T-helper 1 cell treated with Interleukin-12 subunit alpha and Interleukin-12 subunit beta and Interleukin-4 antibody, amounts not matched to agents 30 ng/mL and 1 ng/mL, for 36 hours (primary cell): ENCODE data around the gene SIMC1. TPM values are rescaled to one million over a fixed set of nuclear protein-coding genes. Genes with fewer than 3 reads are reported as not detected.

Source experiments
- intact Hi-C: fragments of 100-400 bp; cut with micrococcal nuclease; formaldehyde crosslinking; loops from one replicate; pipeline ENCODE4 v1.15.1; 2024
- total RNA-seq: library from RNA; stranded (reverse); gene quantifications from 2 replicates; pipeline ENCODE4 v1.2.3, GENCODE V29; 2022

Gene SIMC1
- total RNA-seq, 1 donor from 2014 or later = 35.8 TPM

GRCh38 chr5:176386491-176386890, 148.3 kb downstream of the SIMC1 start:
- intact Hi-C loops = loop anchor here (5.0 to 10.0 kb wide), 5 partner anchors 854 to 1818 kb away; partner anchors contain the start of genes HNRNPAB, MXD3, NHP2 and TMED9

- intact Hi-C loops = loop anchor here (5.0 to 10.0 kb wide), 5 partner anchors 855 to 1817 kb away; partner anchors contain the start of genes HNRNPAB, MXD3, NHP2 and TMED9
These were observed 149.2 kb downstream of the SIMC1 start for GRCh38 chr5:176387384-176387925.

DNA sequence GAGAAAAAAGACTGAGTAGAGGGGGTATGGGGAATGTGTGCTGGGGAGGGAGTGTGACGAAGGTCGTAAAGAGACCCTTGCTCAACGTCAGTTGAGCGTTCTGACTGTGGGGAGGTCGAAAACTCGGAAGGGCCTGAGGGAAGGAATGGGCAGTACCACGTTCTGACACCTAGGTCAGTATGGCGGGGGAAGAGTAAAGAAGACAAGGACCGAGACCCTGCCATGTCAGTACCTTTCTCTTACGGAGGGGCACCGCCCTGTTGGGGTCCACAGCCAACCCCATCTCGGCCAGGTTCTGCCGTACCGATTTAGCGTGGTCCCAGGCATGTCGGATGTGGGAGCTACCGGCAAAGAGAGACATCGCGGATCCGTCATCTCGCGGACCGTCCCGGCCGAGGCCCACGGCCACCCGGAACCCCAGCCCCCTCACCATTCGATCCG, 149.8 kb downstream of the SIMC1 start:
- intact Hi-C loops = loop anchor here (1.0 to 10.0 kb wide), 14 partner anchors 23 to 1817 kb away; partner anchors contain the start of genes ARL10, FAF2, HNRNPAB and KIAA1191

DNA sequence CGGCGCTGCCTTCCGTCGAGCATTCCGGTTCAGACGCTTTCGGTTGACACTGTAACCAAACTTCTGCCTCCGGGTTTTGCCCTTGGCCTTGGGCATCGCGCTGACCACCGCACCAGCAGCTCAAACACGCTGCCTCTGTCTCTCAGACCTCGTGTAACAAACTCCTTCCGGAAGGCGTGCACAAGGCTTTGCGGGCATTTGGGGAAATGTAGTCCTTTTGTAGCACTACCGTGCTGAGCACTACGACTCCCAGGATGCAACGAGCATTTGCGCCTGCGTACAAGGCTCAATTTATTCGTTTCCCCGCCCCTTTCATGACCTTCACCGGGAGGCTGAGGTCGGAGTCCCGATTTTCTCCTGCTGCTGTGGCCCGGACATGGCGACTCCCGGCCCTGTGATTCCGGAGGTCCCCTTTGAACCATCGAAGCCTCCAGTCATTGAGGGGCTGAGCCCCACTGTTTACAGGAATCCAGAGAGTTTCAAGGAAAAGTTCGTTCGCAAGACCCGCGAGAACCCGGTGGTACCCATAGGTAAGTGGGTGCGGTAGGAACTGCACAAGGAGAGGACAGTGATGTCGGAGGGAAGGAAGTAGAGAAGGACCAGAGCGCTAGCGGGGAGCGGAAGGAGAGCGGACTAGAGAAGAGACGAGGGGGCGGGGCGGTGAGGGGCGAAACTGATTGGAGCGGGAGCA, 150.4 kb downstream of the SIMC1 start, which contains the start of the genes HIGD2A and NOP16:
Gene HIGD2A, plus strand, starts transcription at position 308 of the 691 bp plus-strand sequence. Its CDS starts 69 bp downstream, at position 377.
Gene NOP16, minus strand, starts transcription at position 155 of the 691 bp plus-strand sequence. Its CDS starts 59 bp downstream, at position 96.
- intact Hi-C loops = loop anchor here (1.0 to 10.0 kb wide), 19 partner anchors 23 to 1816 kb away; partner anchors contain the start of genes ARL10, CLTB, FAF2 and HNRNPAB

DNA sequence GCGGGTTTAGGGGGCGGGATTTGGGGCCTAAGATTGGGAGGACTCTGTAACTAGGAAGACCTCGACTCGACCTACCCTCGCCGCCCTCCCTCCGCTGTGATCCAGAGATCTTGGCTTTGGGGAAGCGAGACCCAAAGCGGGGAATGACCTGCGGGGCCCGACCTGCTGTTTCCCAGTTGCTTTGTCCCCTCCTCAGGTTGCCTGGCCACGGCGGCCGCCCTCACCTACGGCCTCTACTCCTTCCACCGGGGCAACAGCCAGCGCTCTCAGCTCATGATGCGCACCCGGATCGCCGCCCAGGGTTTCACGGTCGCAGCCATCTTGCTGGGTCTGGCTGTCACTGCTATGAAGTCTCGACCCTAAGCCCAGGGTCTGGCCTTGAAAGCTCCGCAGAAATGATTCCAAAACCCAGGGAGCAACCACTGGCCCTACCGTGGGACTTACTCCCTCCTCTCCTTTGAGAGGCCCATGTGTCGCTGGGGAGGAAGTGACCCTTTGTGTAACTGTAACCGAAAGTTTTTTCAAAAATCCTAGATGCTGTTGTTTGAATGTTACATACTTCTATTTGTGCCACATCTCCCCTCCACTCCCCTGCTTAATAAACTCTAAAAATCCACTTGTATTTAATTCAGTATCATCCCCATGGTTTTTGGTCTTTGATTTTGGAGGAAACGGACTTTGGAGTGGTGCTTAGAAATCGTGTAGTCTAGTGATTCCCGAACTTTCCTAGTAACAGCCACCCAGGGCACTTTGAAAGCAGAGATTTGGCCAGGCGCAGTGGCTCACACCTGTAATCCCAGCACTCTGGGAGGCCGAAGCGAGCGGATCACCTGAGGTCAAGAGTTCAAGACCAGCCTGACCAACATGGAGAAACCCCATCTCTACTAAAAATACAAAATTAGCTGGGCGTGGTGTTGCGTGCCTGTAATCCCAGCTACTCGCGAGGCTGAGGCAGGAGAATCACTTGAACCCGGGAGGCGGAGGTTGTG, 151.2 kb downstream of the SIMC1 start:
- intact Hi-C loops = loop anchor here (1.0 to 10.0 kb wide), 12 partner anchors 27 to 1815 kb away; partner anchors contain the start of genes CLTB, HNRNPAB, MXD3 and NHP2

DNA sequence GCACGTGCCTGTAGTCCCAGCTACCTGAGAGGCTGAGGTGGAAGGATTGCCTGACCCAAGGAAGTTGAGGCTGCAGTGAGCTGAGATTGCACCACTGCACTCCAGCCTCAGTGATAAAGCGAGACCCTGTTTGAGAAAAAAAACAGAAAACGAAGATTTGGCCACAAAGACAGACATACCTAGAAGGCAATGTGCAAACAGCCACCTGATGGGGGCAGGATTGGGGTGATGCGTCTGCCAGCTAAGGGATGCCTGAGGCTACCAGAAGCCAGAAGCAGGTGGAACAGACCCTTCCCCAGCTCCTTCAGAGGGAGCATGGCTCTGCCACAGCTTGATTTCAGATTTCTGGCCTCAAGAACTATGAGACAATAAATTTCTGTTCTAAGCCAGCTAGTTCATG, 153.3 kb downstream of the SIMC1 start:
- intact Hi-C loops = no loop called here

- intact Hi-C loops = no loop called here
These were observed 153.8 kb downstream of the SIMC1 start for GRCh38 chr5:176391999-176392398.

DNA sequence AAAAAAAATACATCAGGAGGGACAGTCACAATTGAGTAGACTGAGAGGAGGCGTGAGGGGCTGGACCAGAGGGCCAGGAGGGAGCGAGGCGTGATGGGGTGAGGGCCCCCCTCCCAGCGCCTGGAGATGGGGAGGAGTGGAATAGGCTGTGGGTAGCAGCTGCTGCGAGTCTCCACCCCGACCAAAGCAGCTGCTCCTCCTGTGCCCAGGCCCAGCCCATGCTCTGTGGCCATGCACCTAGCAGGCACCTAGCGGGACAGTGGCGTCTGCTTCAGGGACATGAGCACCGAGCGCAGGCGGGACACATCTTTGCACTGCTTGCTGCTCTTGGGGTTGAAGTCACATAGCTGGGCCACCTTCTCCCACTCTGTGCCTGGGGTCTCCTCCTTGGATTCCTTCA, 154.3 kb downstream of the SIMC1 start:
- intact Hi-C loops = no loop called here

GRCh38 chr5:176394096-176394495, 155.9 kb downstream of the SIMC1 start:
- intact Hi-C loops = no loop called here

DNA sequence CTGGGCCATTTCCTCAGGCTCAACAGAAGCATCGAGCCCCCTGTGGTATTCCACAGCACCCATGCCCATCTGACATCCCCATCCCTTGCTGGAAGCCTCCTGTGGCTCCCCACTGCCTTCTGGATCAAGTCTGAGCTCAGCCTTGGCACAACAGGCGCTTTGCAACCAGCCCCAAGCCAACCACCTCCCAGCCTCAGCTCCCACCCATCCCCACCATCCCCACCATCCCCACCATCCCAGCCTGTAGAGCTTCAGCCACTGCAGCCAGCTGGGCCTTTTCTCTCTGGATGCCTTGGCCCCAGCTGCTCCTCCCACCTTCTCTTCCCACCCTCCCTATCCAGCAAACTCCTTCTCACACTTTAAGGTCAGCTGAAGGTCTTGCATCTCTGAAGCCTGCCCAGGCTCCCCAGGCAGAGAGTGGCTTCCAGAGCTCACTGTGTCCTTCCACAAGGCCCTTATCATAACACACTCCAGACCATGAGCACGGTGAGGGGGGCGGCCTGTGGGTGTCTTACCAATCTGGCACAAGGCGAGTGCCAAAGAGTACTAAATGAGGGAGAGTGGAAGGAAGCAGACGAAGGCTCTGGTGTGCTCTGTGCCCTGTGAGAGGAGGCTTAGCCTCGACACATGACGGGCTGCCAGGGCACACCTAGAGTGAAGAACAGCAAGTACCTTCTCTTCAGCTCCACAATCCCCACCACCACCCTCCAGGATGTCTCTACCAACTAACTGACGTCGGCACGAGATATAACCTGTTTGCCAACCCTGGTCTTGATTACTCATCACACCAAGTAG, 156.9 kb downstream of the SIMC1 start:
- intact Hi-C loops = no loop called here

Other genes with a start within 250 kb of the SIMC1 start
- 55.4 and 58.1 TPM in 2 replicates for gene KIAA1191, start 123.3 kb downstream of the SIMC1 start, total RNA-seq
- gene ARL10, start 127.1 kb downstream of the SIMC1 start, total RNA-seq = 8.5 and 9.0 TPM in 2 replicates
- 37.7 and 39.2 TPM in 2 replicates for gene NOP16, start 150.2 kb downstream of the SIMC1 start, total RNA-seq
- gene HIGD2A, start 150.3 kb downstream of the SIMC1 start, total RNA-seq = 99.1 and 109 TPM in 2 replicates
- gene CLTB, start 178.1 kb downstream of the SIMC1 start, total RNA-seq = 67.8 and 71.0 TPM in 2 replicates
- 40.9 and 44.4 TPM in 2 replicates for gene FAF2, start 210.0 kb downstream of the SIMC1 start, total RNA-seq